Endometrial microvascular endothelial cells (primary cell): Measurements from ENCODE around the gene COL4A6. TPM values are rescaled to one million over a fixed set of nuclear protein-coding genes. Genes with fewer than 3 reads are reported as not detected.

ENCODE experiments used
- in situ Hi-C: cut with HindIII; loops from 2 replicates; pipeline ENCODE4 v1.10.0; 2017; ENCODE audit warnings: low sequenced_read_pairs, low pct_unique_long_range_greater_than_20kb; ENCODE audit errors: inconsistent ontology term
- total RNA-seq: library from RNA; depleted of rRNA; stranded (reverse); fragments of >200 nt; gene quantifications from one replicate; pipeline ENCODE4 v1.2.3, GENCODE V29; 2015; ENCODE audit errors: inconsistent ontology term

COL4A6 gene
- total RNA-seq, 1 donor from 2014 or later, result 25.0 TPM

DNA sequence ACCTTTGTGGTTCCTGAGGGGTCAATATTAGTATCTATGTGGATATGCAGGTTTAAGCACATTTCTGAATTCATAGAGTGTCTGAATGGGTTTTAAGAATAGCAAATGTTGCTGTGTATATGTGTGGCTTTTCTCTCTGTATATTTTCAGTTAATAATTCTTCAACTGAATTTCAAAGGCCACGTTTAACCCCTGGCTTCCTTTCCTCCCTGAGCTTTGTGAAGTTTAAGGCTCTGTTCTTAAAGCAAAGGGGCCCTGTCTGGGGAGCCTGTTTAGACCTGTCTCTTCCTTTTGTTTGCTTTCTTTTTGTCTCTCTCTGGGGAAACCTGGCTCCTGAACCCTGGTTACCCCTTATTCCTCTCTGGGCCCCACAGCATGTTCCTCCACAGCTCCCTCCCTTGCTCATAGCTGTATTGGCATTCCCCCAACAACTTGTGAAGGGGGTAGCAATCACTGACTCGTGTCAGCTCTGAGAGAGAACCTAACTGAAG is 139.1 kb downstream of the COL4A6 start:
- in situ Hi-C loops, result no loop called here

DNA sequence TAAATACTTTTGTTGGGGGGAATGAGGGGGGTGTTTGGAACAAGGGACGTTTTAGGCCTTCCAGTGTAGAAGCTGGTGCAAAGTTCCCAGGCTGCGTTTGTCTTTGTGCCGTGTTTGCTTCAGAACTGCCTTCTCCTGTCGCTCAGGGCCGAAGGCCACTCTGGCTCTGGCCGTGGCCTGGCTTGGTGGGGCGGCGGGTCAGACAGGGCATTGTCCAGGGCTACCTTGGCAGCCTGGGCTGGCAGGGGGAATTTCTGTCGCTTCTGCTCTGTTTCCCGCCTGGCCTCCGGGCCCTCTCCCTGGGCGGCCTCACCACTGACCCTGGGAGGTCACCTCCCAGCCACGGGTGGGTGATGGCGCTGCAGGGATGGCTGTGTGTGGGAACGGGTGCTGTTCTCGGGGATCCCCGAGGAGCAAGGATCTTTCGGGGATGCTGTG is 140.0 kb downstream of the COL4A6 start:
- in situ Hi-C loops, result no loop called here

DNA sequence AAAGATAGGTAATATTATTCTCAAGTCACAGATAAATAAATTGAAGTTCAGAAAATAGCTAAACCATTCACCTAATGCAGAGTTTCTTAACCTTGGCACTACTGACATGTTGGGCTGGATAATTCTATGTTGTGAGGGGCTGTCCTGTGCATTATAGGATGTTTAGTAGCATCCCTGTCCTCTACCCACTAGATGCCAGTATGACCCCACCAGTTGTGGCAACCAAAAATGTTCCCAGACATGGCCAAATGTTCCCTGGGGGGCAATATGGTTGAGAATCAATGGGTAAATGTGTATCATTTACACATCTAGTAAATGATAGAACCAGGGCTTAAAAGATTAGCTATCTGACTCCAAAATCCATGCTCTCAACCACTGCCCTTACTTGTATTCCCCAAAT is 140.9 kb downstream of the COL4A6 start:
- in situ Hi-C loops, result no loop called here

DNA sequence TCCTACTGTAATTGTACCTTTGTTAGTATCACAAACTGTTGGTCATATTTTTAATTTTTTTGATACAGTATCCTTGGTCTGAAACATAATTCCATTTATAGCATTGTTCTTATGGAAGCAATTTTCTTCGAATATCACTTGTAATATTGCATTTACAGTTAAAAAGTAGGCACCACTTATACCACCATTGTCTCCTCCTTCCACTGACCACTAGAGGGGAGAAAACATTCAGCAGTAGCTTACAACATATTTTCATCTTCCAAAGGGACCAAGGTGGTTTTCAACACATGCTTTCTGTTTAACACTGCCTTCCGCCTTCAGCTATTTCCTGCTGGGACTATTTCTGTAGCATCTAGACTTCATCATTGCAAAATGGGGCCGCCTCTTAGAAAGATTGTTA is 146.2 kb downstream of the COL4A6 start:
- in situ Hi-C loops, result no loop called here

DNA sequence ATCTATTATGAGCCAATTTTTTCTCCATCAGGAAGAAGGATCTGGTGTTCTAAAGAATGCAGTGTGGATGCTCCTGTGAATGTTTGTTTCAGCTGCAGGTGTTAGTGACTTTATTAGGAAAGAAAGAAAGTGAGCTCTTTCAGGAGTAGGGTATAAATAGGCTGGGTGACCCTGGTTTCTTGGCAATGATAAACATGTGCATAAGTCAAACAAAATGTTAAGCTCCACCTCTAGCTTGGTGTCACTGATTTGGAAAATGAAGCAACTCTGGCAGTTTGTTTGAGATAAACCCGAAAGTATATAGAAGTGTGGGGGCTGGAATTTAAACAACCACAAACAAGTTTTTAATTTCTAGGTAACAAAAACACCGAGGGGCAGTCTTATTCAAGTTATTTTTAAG is 152.3 kb downstream of the COL4A6 start:
- in situ Hi-C loops, result no loop called here

DNA sequence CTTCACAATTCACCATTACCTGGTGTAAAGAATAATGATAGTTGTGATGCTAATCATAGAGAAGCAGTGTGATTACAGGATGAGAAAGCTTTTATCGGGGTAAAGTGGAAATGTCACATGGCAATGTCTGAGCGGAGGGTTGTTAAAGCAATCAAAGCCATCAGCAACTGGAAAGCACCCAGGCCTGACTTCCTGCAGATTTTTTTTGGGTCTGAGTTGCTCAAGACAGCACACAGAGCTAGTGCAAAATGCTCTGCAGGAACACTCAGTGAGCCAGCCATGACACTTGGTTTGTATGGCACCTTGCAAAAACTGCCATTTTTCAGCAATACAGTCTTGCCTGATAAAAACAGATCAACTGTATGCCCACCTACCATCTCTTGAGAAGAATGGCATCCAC is 152.9 kb downstream of the COL4A6 start:
- in situ Hi-C loops, result no loop called here

DNA sequence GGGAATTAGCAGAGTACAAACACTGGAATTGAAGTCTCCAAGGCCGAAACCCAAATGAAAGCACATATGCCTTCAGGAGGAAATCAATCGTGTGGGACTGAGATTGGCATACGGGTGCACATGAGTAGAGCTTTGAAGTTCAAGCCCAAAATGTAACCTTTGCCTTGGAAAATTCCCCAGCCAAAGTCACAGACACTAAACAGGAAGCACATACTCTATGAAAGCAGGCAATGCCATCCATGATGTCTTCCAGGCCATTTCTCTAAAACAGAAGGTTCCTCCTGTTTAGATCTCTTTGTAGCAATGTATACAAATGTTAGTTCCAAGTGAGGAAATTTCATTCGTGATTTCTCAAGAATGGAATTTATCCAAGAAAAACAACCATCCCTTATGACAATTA is 162.5 kb downstream of the COL4A6 start:
- in situ Hi-C loops, result no loop called here

DNA sequence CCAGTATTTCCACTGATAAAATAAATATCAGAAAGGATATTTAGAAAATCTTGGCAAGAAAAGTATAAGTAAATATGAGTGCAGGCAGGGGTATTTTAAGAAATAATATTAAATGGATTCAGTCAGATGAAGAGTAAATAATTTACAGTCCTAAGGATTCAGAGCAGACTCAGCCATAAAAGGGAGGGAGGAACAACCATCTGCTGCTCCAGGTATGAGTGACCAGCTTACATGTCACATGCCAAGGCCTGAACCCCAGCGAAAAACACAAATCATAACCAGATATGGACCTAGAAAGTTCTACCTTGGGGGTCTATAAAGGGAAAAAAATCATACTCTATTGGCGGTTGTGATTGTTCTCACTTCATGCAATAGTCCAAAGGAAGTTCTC is 166.8 kb downstream of the COL4A6 start:
- in situ Hi-C loops, result no loop called here

DNA sequence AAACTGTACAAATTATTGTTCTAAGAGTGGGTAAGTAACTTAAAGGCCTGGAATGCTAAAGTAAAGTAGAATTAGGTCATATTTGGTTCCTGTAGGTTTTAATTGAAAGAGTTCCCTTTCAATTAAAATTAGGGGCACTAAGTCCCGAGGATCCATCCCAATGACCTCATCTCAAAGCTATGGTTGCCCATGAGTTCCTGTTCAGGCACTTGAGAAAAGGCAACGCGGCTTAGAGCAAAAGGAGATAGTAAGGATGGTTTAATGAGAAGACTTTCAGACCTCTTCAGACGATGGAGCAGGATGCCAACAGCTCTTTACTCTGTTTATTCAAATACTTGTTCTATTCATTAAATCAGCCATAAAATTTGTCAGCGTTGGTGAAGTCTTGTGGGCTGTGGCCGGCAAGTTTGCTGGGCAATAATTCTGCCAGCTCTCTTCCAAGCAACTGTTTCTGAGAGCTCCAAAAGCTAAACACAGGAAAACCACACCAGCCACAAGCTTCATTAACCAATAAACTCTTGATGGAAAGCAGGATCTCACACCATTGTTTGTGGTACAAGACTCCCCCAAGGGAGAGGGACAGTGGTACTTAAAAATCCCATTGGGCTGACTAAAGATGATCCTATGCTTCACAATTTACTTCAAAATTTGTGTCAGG is 167.4 kb downstream of the COL4A6 start:
- in situ Hi-C loops, result no loop called here

DNA sequence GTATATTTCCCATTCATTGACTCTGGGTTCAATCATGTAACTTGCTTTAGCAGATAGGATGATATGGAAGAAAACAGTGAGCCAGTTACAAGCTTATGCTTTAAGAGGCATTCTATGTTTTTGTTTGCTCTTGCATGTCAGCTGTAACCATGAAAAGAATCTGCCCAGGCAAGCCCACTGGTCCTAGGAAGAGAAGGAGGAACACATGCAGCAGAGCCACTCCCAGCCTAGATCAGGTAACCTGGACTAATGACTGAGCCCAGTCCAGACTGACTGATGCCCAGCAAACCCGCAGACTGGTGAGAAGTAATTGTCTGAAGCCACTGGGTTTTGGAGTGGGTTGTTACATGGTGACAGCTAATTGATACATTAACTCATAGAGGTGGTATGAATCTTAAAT is 167.9 kb downstream of the COL4A6 start:
- in situ Hi-C loops, result no loop called here

DNA sequence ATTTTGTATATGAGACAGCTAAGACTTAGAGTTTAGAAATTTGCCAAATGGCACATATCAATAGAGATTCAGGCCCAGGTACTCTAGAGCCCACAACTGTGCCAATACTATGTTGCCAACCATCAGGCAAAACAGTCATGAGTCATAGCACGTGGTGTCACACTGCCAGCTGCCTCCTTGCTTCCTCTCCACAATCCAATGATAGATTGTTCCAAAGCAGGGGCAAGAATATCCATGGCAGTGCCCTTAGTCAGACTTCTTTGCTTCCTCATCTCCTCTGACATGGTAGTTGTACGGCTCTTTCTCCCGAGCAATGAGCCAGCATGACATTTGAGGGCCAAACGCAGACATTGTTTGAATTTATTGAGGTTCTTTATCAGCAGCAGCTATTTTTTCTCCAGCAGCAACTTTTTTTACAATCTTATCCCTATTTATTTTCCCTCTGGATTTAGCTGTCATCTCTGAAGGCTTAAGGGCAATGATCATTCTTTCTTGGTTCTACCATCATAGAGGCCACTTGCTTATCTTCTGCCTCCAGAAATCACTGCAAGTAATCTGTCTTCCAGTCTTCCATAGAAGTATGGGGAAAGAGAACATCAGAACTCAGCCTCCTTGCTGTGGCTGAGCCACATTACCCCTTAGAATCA is 169.7 kb downstream of the COL4A6 start:
- in situ Hi-C loops, result no loop called here

DNA sequence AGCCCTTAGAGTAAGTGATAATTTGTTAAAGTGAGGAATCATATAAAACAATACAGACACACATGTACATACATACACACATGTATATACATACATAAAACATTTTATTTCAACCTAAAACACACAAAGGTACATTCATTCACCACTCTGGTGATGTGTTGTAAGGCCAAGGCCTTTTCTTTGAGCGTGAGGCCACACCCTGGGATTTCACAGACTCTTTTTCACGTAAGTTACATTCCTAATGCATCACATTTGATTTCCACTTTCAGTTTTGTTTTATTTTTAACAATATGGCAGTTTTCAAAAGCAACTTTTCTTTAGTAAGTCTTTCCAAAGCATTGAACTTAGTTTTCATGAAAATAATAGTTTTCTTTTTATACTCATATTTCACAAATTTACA is 170.7 kb downstream of the COL4A6 start:
- in situ Hi-C loops, result no loop called here

DNA sequence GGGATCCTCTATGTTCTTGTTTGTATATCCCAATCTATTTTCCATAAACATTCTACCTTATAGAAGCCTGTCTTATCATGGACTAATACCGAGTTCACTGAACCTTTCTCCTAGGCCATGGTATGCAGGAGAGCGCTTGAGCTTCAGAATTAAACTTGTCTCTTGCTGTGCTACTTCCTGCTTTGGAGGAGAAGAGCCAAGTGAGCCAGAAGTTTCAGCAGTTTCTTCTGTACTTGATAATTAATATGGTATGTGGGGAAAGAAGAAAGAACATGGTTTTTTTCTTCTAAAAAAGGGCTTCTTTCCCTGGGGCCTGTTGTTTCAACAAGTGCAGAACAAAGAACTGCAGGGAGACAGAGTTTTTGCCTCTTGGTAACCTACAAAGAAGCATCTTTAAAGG is 173.8 kb downstream of the COL4A6 start:
- in situ Hi-C loops, result no loop called here

DNA sequence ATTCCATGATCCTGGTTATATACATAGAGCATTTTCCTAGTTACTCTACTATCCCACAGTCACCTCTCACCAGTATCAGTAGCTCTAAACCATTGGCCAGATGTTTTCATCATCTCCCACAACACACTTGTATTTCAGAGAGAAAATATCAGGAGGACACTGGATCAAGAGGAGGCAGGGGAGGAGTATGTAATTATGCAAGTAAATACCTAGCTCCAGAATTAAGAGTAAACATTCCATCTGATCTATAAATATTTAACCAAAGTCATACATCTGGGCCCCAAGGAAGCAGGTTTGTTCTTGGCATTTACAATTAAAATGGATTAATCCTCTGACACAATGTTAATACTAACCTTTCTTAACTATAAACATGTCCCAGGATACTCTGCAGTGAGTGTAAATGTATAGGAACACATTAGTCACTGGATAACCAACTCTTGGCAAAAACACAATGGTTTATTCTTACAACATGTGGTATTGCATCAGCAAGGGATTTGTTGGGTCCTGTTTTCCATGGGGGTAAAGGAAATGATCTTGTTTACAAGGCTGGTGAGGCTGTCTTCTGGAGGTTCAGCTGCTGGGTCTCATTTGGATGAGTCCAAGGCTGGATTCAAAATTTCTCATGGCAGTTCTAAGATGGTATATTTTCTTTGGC is 176.5 kb downstream of the COL4A6 start:
- in situ Hi-C loops, result no loop called here

DNA sequence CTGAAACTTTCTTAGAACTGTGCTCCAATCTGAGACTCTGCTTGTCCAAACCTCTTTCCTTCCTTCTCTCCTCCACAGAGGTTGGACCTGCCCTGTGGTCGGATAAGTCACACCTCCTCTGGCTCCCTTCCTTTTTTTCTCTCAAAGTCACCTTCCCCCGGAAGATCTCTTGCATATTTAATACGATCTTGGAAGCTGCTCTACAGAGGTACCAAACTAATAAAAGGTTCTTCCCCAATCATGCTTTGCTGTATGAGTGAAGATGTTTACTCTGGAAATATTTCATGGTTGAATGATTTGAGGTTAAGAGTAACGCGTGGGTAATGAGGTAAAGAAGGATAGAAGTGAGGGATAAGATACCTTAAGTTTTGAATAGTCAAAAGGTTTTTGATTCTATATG is 180.7 kb downstream of the COL4A6 start:
- in situ Hi-C loops, result no loop called here

DNA sequence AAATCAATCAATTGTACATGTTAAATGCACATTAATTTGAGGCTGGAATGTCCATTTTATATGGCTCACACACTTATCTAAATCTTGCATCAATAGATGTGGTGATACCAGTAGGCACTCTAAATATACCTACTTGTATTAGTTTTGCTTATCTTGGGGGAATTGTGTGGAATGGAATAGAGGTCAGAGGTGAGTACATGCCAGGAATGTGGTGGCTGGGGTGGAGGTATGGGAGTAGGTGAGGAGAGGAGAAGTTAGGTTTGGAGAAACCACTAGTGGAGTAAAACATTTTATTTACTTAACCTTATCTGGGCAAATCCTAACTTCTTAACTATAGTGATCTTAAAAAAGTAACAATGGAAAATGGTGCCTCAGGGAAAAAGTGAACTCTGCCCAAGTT is 183.6 kb downstream of the COL4A6 start:
- in situ Hi-C loops, result no loop called here

DNA sequence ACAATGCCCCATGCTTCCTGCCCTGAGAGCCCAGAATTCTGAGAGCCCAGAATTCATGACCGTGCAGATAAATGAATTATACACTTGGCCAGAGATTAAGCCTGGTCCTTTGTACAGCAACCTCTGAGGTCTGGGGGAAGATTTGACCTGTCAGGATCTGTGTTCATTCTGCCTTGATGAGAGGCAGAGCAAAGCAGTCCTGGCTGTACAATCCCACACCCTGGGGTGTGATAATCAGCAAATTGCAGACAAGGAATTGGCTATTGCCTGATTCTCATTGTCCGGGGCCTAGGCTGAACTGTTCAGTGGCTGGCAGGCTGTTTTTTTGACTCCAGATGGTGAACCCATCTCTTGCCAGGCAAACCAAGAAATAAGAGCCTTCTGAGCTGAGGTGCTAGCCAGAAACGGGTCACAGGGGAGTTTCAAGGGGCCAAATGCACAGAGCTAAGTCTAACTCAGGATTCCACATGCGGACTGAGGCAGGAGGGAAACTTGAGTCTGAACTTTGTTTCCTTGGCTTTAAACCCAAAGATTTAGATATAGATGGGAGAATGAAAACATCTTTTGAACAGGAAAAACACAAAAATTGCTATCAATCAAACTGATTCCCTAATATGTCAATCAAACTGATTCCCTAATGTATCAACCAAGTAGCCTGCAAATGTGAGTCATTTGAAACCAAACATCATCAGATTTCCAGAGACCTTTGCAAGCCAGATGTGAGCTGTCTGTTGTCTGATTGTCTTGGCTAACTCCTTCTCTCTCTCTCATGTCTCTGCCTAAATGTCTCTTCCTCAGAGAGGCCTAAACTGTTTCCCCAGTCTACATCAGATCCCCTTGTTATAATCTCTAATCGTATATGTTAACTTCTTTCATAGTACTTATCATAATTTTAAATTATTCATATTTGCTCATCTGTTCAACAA is 187.3 kb downstream of the COL4A6 start:
- in situ Hi-C loops, result no loop called here

DNA sequence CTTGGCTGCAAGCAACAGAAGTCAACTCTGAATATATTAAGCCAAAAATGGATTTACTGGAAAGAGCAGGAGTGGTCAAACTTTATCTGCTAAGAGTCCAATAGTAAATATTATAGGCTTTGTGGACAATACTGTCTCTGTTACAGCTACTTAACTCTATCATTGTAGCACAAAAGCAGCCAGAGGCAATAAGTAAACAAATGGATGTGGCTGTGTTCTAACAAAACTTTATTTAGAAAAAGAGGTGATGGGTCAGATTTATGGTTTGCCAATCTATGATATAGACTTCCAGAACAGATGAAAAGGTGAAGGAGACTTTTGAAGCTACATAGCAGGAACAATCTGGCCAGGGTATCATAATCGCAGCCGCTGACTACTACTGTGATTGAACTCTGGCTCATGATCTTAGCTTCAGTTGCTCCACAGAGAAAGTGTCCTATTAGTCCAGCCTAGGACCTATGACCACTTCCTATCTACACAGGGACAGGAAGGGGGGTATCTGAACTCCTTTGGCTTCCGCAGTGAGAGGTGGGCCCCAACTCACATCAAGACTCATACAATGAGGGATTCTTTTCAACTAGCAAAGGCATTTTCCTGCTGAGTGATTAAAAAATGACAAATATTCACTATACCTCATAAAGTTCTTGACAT is 191.8 kb downstream of the COL4A6 start:
- in situ Hi-C loops, result no loop called here

DNA sequence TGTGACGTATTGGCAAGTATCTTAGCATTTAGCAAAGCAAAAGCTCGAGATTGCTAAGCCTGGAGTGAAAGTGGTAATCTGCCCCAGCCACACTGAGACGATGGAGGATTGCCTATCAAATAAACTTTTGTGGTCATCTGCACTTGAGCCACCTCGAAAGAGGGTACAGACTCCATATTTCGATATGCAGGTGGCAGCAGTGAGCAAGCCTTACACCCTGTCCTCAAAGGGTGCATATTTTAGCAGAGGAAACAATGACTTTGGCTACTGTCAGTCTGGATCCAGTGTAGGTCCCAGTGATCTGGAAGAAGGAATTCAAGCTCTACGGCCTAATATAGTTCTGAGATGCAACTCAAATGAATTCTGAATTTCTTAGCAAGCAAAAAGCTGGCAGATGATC is 192.8 kb downstream of the COL4A6 start:
- in situ Hi-C loops, result no loop called here
